Lung (tissue), 12 donors: ENCODE measurements around the gene TPX2. TPM values are rescaled to one million over a fixed set of nuclear protein-coding genes. Genes with fewer than 3 reads are reported as not detected.

Experiments used
- ATAC-seq: fragments of 200-7000 bp; cut with Tn5 transposase; one replicate; pipeline ENCODE4 v1.9.1; 2020; ENCODE audit warnings: moderate number of reproducible peaks; ENCODE audit not compliant: insufficient read depth, low FRiP score
- DNase-seq, 3 donors: peaks; one replicate each; pipeline ENCODE4 v3.0.0-alpha.2; 2013 to 2017
- H3K27ac ChIP-seq, 2 donors: one replicate each; pipeline ENCODE4 v1.5.1; 2013; ENCODE audit warnings: mild to moderate bottlenecking in 2 of 2, moderate library complexity in 2 of 2, control low read depth in 1 of 2, inconsistent platforms in 1 of 2, low read depth in 1 of 2, low read length in 1 of 2
- H3K27me3 ChIP-seq, 3 donors: one replicate each; pipeline ENCODE4 v1.5.1; 2013; ENCODE audit warnings: low read length in 2 of 3; ENCODE audit not compliant: control insufficient read depth in 3 of 3, insufficient read depth in 3 of 3
- H3K36me3 ChIP-seq, 4 donors: one replicate each; pipeline ENCODE4 v1.5.1; 2013; ENCODE audit warnings: low read length in 4 of 4, mild to moderate bottlenecking in 1 of 4, moderate library complexity in 1 of 4; ENCODE audit not compliant: control insufficient read depth in 4 of 4, insufficient read depth in 4 of 4
- H3K4me1 ChIP-seq, 5 donors: one replicate each; pipeline ENCODE4 v1.5.1; 2013; ENCODE audit warnings: low read length in 5 of 5, mild to moderate bottlenecking in 2 of 5, moderate library complexity in 1 of 5; ENCODE audit not compliant: control insufficient read depth in 5 of 5, insufficient read depth in 5 of 5
- H3K4me3 ChIP-seq: one replicate; pipeline ENCODE4 v1.5.1; 2013; ENCODE audit warnings: mild to moderate bottlenecking, control low read depth, moderate library complexity
- H3K9ac ChIP-seq, 2 donors: one replicate each; pipeline ENCODE4 v1.5.1; 2013; ENCODE audit warnings: low read length in 2 of 2, control low read depth in 1 of 2; ENCODE audit not compliant: insufficient read depth in 1 of 2
- H3K9me3 ChIP-seq, 4 donors: one replicate each; pipeline ENCODE4 v1.5.1; 2013; ENCODE audit warnings: low read length in 3 of 4, mild to moderate bottlenecking in 1 of 4, moderate library complexity in 1 of 4; ENCODE audit not compliant: control insufficient read depth in 4 of 4, insufficient read depth in 3 of 4
- CTCF ChIP-seq: IDR thresholded peaks from 2 replicates; pipeline ENCODE4 v1.5.1; 2012; ENCODE audit warnings: mild to moderate bottlenecking; ENCODE audit errors: control extremely low read depth, extremely low read depth
- WGBS, 2 donors: extraction: QIAGEN DNeasy Blood & Tissue Kit; methylation state at CpG; one replicate each; pipeline ENCODE4 v1.1.7; 2013; 5-methylcytosine and 5-hydroxymethylcytosine counted together
- polyA plus RNA-seq, 2 donors: library from polyadenylated mRNA; stranded (reverse); fragments of 200-250 nt; gene quantifications; one replicate each; pipeline ENCODE4 v1.2.1, GENCODE V29; 2013
- total RNA-seq, 2 donors: library from RNA; depleted of rRNA in 1 of 2; stranded (reverse); fragments of >200 nt in 1 of 2; gene quantifications; one replicate each; pipeline ENCODE4 v1.2.1, GENCODE V29; 2014 to 2021
- donor health status: control.
- donor health status: control.
- donor health status: Bipolar disorder and iron deficiency.
- donor health status: healthy.
- donor health status: DM: yes; HTN: yes; CAD: no.

Gene TPX2
- total and polyA plus RNA-seq, 4 donors = 1.6 to 6.5 (median 2.0) TPM

- Histone ChIP-seq H3K36me3 (peaks cover 0 to 32% (median 14%) of the 10 kb centered on the region in 4 donors), H3K27me3 (no peaks in the 10 kb centered on the region), H3K4me1 (no peaks in the 10 kb centered on the region), H3K4me3 (no peak overlapping the region), H3K9me3 (no peaks in the 10 kb centered on the region), H3K9ac (no peak overlapping the region), H3K27ac (no peak overlapping the region)
- WGBS, 2 donors = 93 to 96% methylated on average over 3 of the region's 3 CpGs
- ATAC-seq (no peak), DNase-seq (no peak)
- no peak for TF ChIP-seq CTCF
Measured at GRCh38 chr20:31797364-31797763, 58.3 kb downstream of the TPX2 start.

GRCh38 chr20:31801508-31801907 is 62.4 kb downstream of the TPX2 start:
- H3K27me3 ChIP-seq = no peaks in the 10 kb centered on the region
- no peaks in the 10 kb centered on the region for H3K9me3 ChIP-seq
- H3K4me1 ChIP-seq = peaks cover 0 to under 1% (median 0%) of the 10 kb centered on the region in 5 donors
- no peak for ATAC-seq
- no peak for DNase-seq
- peaks cover 0 to 28% (median 13%) of the 10 kb centered on the region in 4 donors for H3K36me3 ChIP-seq
- TF ChIP-seq CTCF = no peak
- no peak overlapping the region for H3K27ac ChIP-seq
- H3K9ac ChIP-seq = no peak overlapping the region
- 91 to 93% methylated on average over 7 of the region's 7 CpGs for WGBS, 2 donors
- no peak overlapping the region for H3K4me3 ChIP-seq

GRCh38 chr20:31803552-31804291 is 64.6 kb downstream of the TPX2 start:
- Histone ChIP-seq H3K4me1 (peaks cover 0 to 5% (median 0%) of the 10 kb centered on the region in 5 donors), H3K9ac (no peak overlapping the region), H3K36me3 (peaks cover 0 to 22% (median 8%) of the 10 kb centered on the region in 4 donors), H3K27me3 (no peaks in the 10 kb centered on the region), H3K4me3 (no peak overlapping the region), H3K27ac (no peak overlapping the region), H3K9me3 (no peaks in the 10 kb centered on the region)
- ATAC-seq = no peak
- TF ChIP-seq CTCF = no peak
- no peak for DNase-seq
- 78 to 85% methylated on average over 7 of the region's 7 CpGs for WGBS, 2 donors
